K562 (cell line): ENCODE results near the gene GPR22. TPM values are rescaled to one million over a fixed set of nuclear protein-coding genes. Genes with fewer than 3 reads are reported as not detected.

ENCODE experiments used
- ATAC-seq: fragments of 200-7000 bp; cut with Tn5 transposase; 3 replicates; pipeline ENCODE4 v1.9.1; 2020; ENCODE audit warnings: moderate library complexity
- BruUV-seq: library from RNA; stranded (reverse); fragments of 400-500 nt; replicated peaks from 2 replicates; lab custom pipeline; 2021; lab: Mats Ljungman, UMichigan
- CTCF ChIA-PET: fragments of 300-600 bp; formaldehyde crosslinking; extraction: SDS; loops from one replicate; lab custom pipeline; 2021; ENCODE audit warnings: low intra/inter-chr PET ratio; lab: Yijun Ruan, JAX
- POLR2A ChIA-PET: fragments of 300-600, 350-650 bp; sonication (Branson Sonifier 250); formaldehyde crosslinking; extraction: SDS; loops from one replicate; lab custom pipeline; 2021; ENCODE audit warnings: antibody characterized with exemption, inconsistent platforms; lab: Yijun Ruan, JAX
- DNase-seq, 4 experiments: peaks; one replicate each; pipeline versions ENCODE4 v3.0.0 to v3.0.0-alpha.2; 2011 to 2018; ENCODE audit warnings: low spot score in 3 of 4, mixed read lengths in 3 of 4; ENCODE audit errors: extremely low read depth in 1 of 4
- FAIRE-seq: peaks from 2 replicates; lab custom pipeline; 2011; peaks lifted over from hg19 to GRCh38; lab: Jason Lieb, UNC
- H2AFZ ChIP-seq: 2 replicates; pipeline ENCODE4 v1.6.0; 2011; ENCODE audit warnings: low read depth, low read length, control low read depth, inconsistent platforms
- H3K27ac ChIP-seq: fragments of 200-600 bp; 3 replicates; pipeline ENCODE4 v1.8.0; 2011; ENCODE audit warnings: low read depth, mild to moderate bottlenecking, control low read depth, inconsistent platforms, low read length, moderate library complexity, mixed read lengths; ENCODE audit errors: extremely low read depth
- H3K27me3 ChIP-seq, 2 experiments: fragments of 300-600 bp in 1 of 2; 2 replicates in 1 of 2; 3 replicates in 1 of 2; pipeline versions ENCODE4 v1.6.0 to v1.8.0; 2011; ENCODE audit warnings: inconsistent platforms in 2 of 2, low read length in 2 of 2, mild to moderate bottlenecking in 1 of 2, mixed read lengths in 1 of 2, moderate library complexity in 1 of 2; ENCODE audit not compliant: control insufficient read depth in 2 of 2, insufficient read depth in 2 of 2
- H3K36me3 ChIP-seq: fragments of 300-600 bp; 3 replicates; pipeline ENCODE4 v1.8.0; 2011; ENCODE audit warnings: mild to moderate bottlenecking, low read length, inconsistent platforms; ENCODE audit not compliant: control insufficient read depth, insufficient read depth
- H3K4me1 ChIP-seq, 2 experiments: fragments of 200-600 bp in 1 of 2; replicated peaks in 1 of 2; 2 replicates in 1 of 2; 3 replicates in 1 of 2; pipeline versions ENCODE4 v1.5.1 to v1.8.0; 2011; ENCODE audit warnings: inconsistent platforms in 2 of 2, low read length in 2 of 2, mild to moderate bottlenecking in 1 of 2, mixed read lengths in 1 of 2, moderate library complexity in 1 of 2; ENCODE audit not compliant: control insufficient read depth in 2 of 2, insufficient read depth in 2 of 2
- H3K4me2 ChIP-seq: 2 replicates; pipeline ENCODE4 v1.6.1; 2011; ENCODE audit warnings: low read length, control low read depth, inconsistent platforms, mixed read lengths; ENCODE audit not compliant: insufficient read depth
- H3K4me3 ChIP-seq: fragments of 200-600 bp; sonication (generic), shearing (Covaris generic); 2 replicates; pipeline ENCODE4 v1.5.1; 2016; ENCODE audit warnings: control low read depth, inconsistent platforms
- H3K79me2 ChIP-seq: fragments of 200-600 bp; 3 replicates; pipeline ENCODE4 v1.8.0; 2011; ENCODE audit warnings: low read length, inconsistent platforms; ENCODE audit not compliant: control insufficient read depth, insufficient read depth
- H3K9ac ChIP-seq, 2 experiments: 2 replicates each; pipeline versions ENCODE4 v1.6.0 to v1.6.1; 2011; ENCODE audit warnings: low read depth in 2 of 2, low read length in 2 of 2, control low read depth in 1 of 2, inconsistent platforms in 1 of 2, mild to moderate bottlenecking in 1 of 2, mixed read lengths in 1 of 2; ENCODE audit not compliant: insufficient read depth in 1 of 2
- H3K9me1 ChIP-seq: one replicate; pipeline ENCODE4 v1.6.0; 2011; ENCODE audit warnings: inconsistent platforms, mild to moderate bottlenecking, low read length, moderate library complexity; ENCODE audit not compliant: control insufficient read depth, insufficient read depth
- H3K9me3 ChIP-seq: replicated peaks from 2 replicates; pipeline ENCODE4 v1.5.1; 2011; ENCODE audit warnings: low read depth, low read length, inconsistent platforms; ENCODE audit not compliant: control insufficient read depth, insufficient read depth
- H4K20me1 ChIP-seq: replicated peaks from 2 replicates; pipeline ENCODE4 v1.6.1; 2011; ENCODE audit warnings: low read length, inconsistent platforms, mixed read lengths; ENCODE audit not compliant: control insufficient read depth, insufficient read depth
- ATF6 ChIP-seq: sonication (generic); formaldehyde crosslinking; IDR thresholded peaks from 2 replicates; pipeline ENCODE4 v1.4.0; 2020; ENCODE audit warnings: mild to moderate bottlenecking, missing genetic modification reagents
- CTCF ChIP-seq, 3 experiments: IDR thresholded peaks in 2 of 3; conservative IDR thresholded peaks in 1 of 3; 2 replicates each; pipeline ENCODE4 v1.5.1; 2011 to 2012; ENCODE audit warnings: low read length in 3 of 3, mild to moderate bottlenecking in 3 of 3, control low read depth in 2 of 3, improper control_type of control experiment in 1 of 3, inconsistent platforms in 1 of 3, low read depth in 1 of 3, mixed read lengths in 1 of 3, moderate library complexity in 1 of 3; ENCODE audit not compliant: insufficient read depth in 2 of 3
- HMG20B ChIP-seq: fragments of 250-450 bp; sonication (Bioruptor Pico); IDR thresholded peaks from 2 replicates; pipeline ENCODE4 v1.5.0; 2021; ENCODE audit warnings: mild to moderate bottlenecking
- ZNF583 ChIP-seq: fragments of 250-450 bp; sonication (Bioruptor Pico); IDR thresholded peaks from 2 replicates; pipeline ENCODE4 v1.4.0; 2020
- WGBS: fragments of 100-300 bp; shearing (Covaris generic); methylation state at CpG from one replicate; pipeline ENCODE4 v1.1.6; 2016; ENCODE audit warnings: low coverage, mixed read lengths; ENCODE audit not compliant: insufficient coverage; ENCODE audit errors: missing lambda C conversion rate; 5-methylcytosine and 5-hydroxymethylcytosine counted together
- in situ Hi-C: fragments of 300-500 bp; cut with MboI; formaldehyde crosslinking; loops from 4 replicates; pipeline ENCODE4 v1.15.0; 2018; ENCODE audit warnings: inconsistent platforms, mixed read lengths
- intact Hi-C: fragments of 100-400 bp; cut with micrococcal nuclease; formaldehyde crosslinking; loops from 2 replicates; pipeline ENCODE4 v1.14.2; 2022
- polyA plus RNA-seq, 8 experiments: library from polyadenylated mRNA; depleted of rRNA in 4 of 8; stranded (reverse) in 5 of 8; unstranded in 3 of 8; fragments of >200 nt; fragmentation: Nextera tagmentation in 2 of 8; fragmentation: Illumina TruSeq in 1 of 8; extraction: Ambion mirVana in 2 of 8; extraction: Trizol in 1 of 8; gene quantifications; 2 replicates each; pipeline versions ENCODE4 v1.2.1 to v1.2.3, GENCODE V29; 2011 to 2014; ENCODE audit warnings: inconsistent platforms in 1 of 8, missing spikeins in 1 of 8
- total RNA-seq, 7 experiments: library from RNA; depleted of rRNA in 6 of 7; stranded (reverse); fragments of >200 nt in 6 of 7; fragmentation: Illumina TruSeq in 2 of 7; extraction: Trizol in 2 of 7; gene quantifications; 2 replicates each; pipeline versions ENCODE4 v1.2.1 to v1.2.3, GENCODE V29; 2011 to 2021; ENCODE audit warnings: low replicate concordance in 1 of 7

The GPR22 gene
- total and polyA plus RNA-seq, 9 of the 15 experiments (the other 6 are each of a cell fraction or from before 2014, with no cell fraction given): 0.07 to 0.20 TPM; not detected in 7

GRCh38 chr7:107428642-107429041 lies 41.2 kb upstream of the GPR22 start:
- ChIA-PET CTCF (no interaction called here), POLR2A (interaction anchor here (1.0 to 2.0 kb wide), 4 partner anchors 10 to 45 kb away, joined by 3 to 7 read pairs (median 5); no protein-coding TSS in a partner anchor)
- H4K20me1 ChIP-seq: no peaks in the 10 kb centered on the region
- no peak for TF ChIP-seq ATF6
- intact Hi-C loops (no loop called here), in situ Hi-C loops (no loop called here)
- no peaks in the 10 kb centered on the region; the same call in 2 of the 3 replicates for H3K36me3 ChIP-seq
- no peak for DNase-seq
- ATAC-seq: no peak
- 93% methylated on average over 1 of the region's 1 CpG for WGBS
- H3K4me3 ChIP-seq: no peak overlapping the region
- H3K9ac ChIP-seq: no peak overlapping the region
- H3K27me3 ChIP-seq: no peaks in the 10 kb centered on the region
- H3K9me3 ChIP-seq: no peaks in the 10 kb centered on the region
- H3K4me2 ChIP-seq: no peak overlapping the region
- no peak for FAIRE-seq
- BruUV-seq: no TSS peak
- no peak overlapping the region for H3K27ac ChIP-seq
- peaks cover 0 to 3% of the 10 kb centered on the region in 2 experiments; a peak in 1 of 5 replicates for H3K4me1 ChIP-seq
- no peaks in the 10 kb centered on the region for H3K79me2 ChIP-seq
- no peak overlapping the region for H2AFZ ChIP-seq
- H3K9me1 ChIP-seq: no peaks in the 10 kb centered on the region

GRCh38 chr7:107430057-107430456 lies 39.8 kb upstream of the GPR22 start:
- TF ChIP-seq HMG20B: no peak
- no peak for TF ChIP-seq CTCF (IDR thresholded peaks at IDR 0.05 in 2 of 3, conservative IDR thresholded peaks at IDR 0.05 in 1 of 3; ENCODE audit: insufficient read depth in 2 of 3, low read depth in 1 of 3, low read length in 3 of 3)
- peak; percentile 64; the same call in 1 of the 2 replicates for TF ChIP-seq ZNF583 (CRISPR knock-in tag)
- Histone ChIP-seq H3K4me3 (no peak overlapping the region), H3K36me3 (no peaks in the 10 kb centered on the region; the same call in 2 of the 3 replicates), H3K79me2 (no peaks in the 10 kb centered on the region), H3K27me3 (no peaks in the 10 kb centered on the region), H3K4me1 (peaks cover 0 to 3% of the 10 kb centered on the region in 2 experiments; a peak in 1 of 5 replicates), H3K9ac (no peak overlapping the region), H3K27ac (no peak overlapping the region), H2AFZ (no peak overlapping the region), H3K9me1 (no peaks in the 10 kb centered on the region), H3K9me3 (no peaks in the 10 kb centered on the region), H3K4me2 (no peak overlapping the region), H4K20me1 (no peaks in the 10 kb centered on the region)
- ChIA-PET CTCF (no interaction called here), POLR2A (no interaction called here)
- in situ Hi-C loops: no loop called here
- ATAC-seq (no peak), DNase-seq (no peak), FAIRE-seq (no peak)
- intact Hi-C loops: no loop called here
- no TSS peak for BruUV-seq
